Gastroesophageal sphincter (tissue), 4 donors: Measurements from ENCODE around the gene SIRPA. TPM values are rescaled to one million over a fixed set of nuclear protein-coding genes. Genes with fewer than 3 reads are reported as not detected.

ENCODE experiments used
- ATAC-seq: fragments of 150-250 bp; one replicate; pipeline ENCODE4 v1.9.1; 2016; ENCODE audit warnings: mild to moderate bottlenecking, moderate library complexity
- H3K27ac ChIP-seq, 4 donors: fragments of 200-600 bp; sonication (generic) in 3 of 4; 1 replicate in 3 of 4; 2 replicates in 1 of 4; pipeline ENCODE4 v1.5.1; 2016 to 2019
- H3K27me3 ChIP-seq: fragments of 200-600 bp; sonication (generic); one replicate; pipeline ENCODE4 v1.5.1; 2019
- H3K36me3 ChIP-seq, 2 donors: fragments of 200-600 bp; sonication (generic); one replicate each; pipeline ENCODE4 v1.5.1; 2019; ENCODE audit warnings: control low read depth in 1 of 2
- H3K4me1 ChIP-seq, 3 donors: fragments of 200-600 bp; sonication (generic); 1 replicate in 2 of 3; 2 replicates in 1 of 3; pipeline ENCODE4 v1.5.1; 2016 to 2019; ENCODE audit warnings: control low read depth in 2 of 3
- H3K4me3 ChIP-seq, 2 donors: fragments of 200-600 bp; sonication (generic); one replicate each; pipeline ENCODE4 v1.5.1; 2019; ENCODE audit warnings: mild to moderate bottlenecking in 1 of 2, moderate library complexity in 1 of 2
- H3K9me3 ChIP-seq, 3 donors: fragments of 200-600 bp; sonication (generic); one replicate each; pipeline ENCODE4 v1.5.1; 2017 to 2019; ENCODE audit warnings: control low read depth in 2 of 3
- EP300 ChIP-seq: sonication (generic); formaldehyde crosslinking; IDR thresholded peaks from one replicate; pipeline ENCODE4 v1.6.1; 2017; ENCODE audit warnings: antibody characterized with exemption, mild to moderate bottlenecking
- POLR2A ChIP-seq, 2 donors: fragments of 450-650 bp; IDR thresholded peaks; one replicate each; pipeline ENCODE4 v1.6.1; 2017; ENCODE audit warnings: antibody characterized with exemption in 2 of 2, mild to moderate bottlenecking in 2 of 2, moderate library complexity in 1 of 2
- POLR2AphosphoS5 ChIP-seq: sonication (generic); formaldehyde crosslinking; IDR thresholded peaks from one replicate; pipeline ENCODE4 v1.6.1; 2017; ENCODE audit warnings: antibody characterized with exemption
- WGBS, 2 donors: methylation state at CpG; one replicate each; pipeline ENCODE4 v1.1.5; 2018; ENCODE audit warnings: low coverage in 1 of 2; 5-methylcytosine and 5-hydroxymethylcytosine counted together
- total RNA-seq, 4 donors: library from RNA; depleted of rRNA; stranded (reverse); fragments of >200 nt; gene quantifications; one replicate each; pipeline ENCODE4 v1.1.0, GENCODE V29; 2016
- TF ChIP-seq, protein P1 (sequence below), 4 experiments: fragments of 200-600 bp in 2 of 4; fragments of 450-650 bp in 2 of 4; sonication (generic) in 1 of 4; IDR thresholded peaks; one replicate each; pipeline ENCODE4 v1.5.1; 2017 to 2019; ENCODE audit warnings: antibody characterized with exemption in 4 of 4, mild to moderate bottlenecking in 2 of 4, moderate library complexity in 2 of 4

SIRPA gene
- total RNA-seq, 4 donors from 2014 or later: 11.7 to 31.7 (median 27.4) TPM

GRCh38 chr20:1964659-1965405 is 69.6 kb downstream of the SIRPA start:
- peaks cover 55% of the 10 kb centered on the region for H3K27me3 ChIP-seq

GRCh38 chr20:1965520-1966351 is 70.5 kb downstream of the SIRPA start:
- H3K36me3 ChIP-seq: no peaks in the 10 kb centered on the region
- no peak overlapping the region for H3K4me3 ChIP-seq
- TF ChIP-seq POLR2A (IDR thresholded peaks at IDR 0.05): no peak
- no peak for TF ChIP-seq EP300
- no peak for TF ChIP-seq POLR2AphosphoS5
- TF ChIP-seq, protein P1, sequence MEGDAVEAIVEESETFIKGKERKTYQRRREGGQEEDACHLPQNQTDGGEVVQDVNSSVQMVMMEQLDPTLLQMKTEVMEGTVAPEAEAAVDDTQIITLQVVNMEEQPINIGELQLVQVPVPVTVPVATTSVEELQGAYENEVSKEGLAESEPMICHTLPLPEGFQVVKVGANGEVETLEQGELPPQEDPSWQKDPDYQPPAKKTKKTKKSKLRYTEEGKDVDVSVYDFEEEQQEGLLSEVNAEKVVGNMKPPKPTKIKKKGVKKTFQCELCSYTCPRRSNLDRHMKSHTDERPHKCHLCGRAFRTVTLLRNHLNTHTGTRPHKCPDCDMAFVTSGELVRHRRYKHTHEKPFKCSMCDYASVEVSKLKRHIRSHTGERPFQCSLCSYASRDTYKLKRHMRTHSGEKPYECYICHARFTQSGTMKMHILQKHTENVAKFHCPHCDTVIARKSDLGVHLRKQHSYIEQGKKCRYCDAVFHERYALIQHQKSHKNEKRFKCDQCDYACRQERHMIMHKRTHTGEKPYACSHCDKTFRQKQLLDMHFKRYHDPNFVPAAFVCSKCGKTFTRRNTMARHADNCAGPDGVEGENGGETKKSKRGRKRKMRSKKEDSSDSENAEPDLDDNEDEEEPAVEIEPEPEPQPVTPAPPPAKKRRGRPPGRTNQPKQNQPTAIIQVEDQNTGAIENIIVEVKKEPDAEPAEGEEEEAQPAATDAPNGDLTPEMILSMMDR (IDR thresholded peaks at IDR 0.05): peak; percentile 86 to 98 (median 93)
- H3K27ac ChIP-seq: no peak overlapping the region
- peak; percentile 71 for ATAC-seq
- 1% methylated on average over 18 to 22 of the region's 28 CpGs for WGBS, 2 donors
- no peaks in the 10 kb centered on the region for H3K9me3 ChIP-seq
- peaks cover 0 to 11% (median 0%) of the 10 kb centered on the region in 3 donors for H3K4me1 ChIP-seq
- peaks cover 59% of the 10 kb centered on the region for H3K27me3 ChIP-seq

More at GRCh38 chr20:1964659-1965405, 69.6 kb downstream of the SIRPA start:
- Histone ChIP-seq H3K4me3 (no peak overlapping the region), H3K36me3 (no peaks in the 10 kb centered on the region), H3K9me3 (no peaks in the 10 kb centered on the region), H3K4me1 (peaks cover 0 to 11% (median 0%) of the 10 kb centered on the region in 3 donors), H3K27ac (no peak overlapping the region)
- TF ChIP-seq POLR2AphosphoS5: no peak
- TF ChIP-seq EP300: no peak
- TF ChIP-seq, protein P1 (IDR thresholded peaks at IDR 0.05): no peak
- TF ChIP-seq POLR2A (IDR thresholded peaks at IDR 0.05): no peak
- ATAC-seq: no peak
- 33 to 41% methylated on average over 13 to 14 of the region's 14 CpGs for WGBS, 2 donors

DNA sequence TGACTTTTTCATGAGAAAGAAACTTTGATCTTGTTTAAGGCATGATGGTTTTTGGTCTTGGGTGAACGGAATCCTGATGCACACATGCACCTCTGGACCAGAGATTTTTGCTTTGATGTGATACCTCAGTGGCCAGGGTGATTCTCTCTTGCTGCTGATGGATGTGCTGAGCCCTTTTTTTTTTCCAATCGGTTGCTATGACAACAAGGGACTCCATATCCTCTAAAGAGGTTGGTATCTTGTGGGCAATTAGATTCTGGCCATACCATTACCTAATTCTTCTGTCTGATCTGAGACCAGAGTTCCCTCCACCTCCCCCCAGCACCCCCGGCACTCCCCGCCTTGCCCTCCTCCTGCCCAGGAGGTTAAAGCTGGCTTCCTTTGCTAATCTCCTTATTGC is 73.8 kb downstream of the SIRPA start:
- H3K4me3 ChIP-seq: no peak overlapping the region
- H3K9me3 ChIP-seq: no peaks in the 10 kb centered on the region
- peaks cover 58% of the 10 kb centered on the region for H3K27me3 ChIP-seq
- peaks cover 0 to 11% (median 0%) of the 10 kb centered on the region in 3 donors for H3K4me1 ChIP-seq
- no peak overlapping the region for H3K27ac ChIP-seq
- no peak for TF ChIP-seq EP300
- TF ChIP-seq, protein P1 (IDR thresholded peaks at IDR 0.05): no peak
- no peak for TF ChIP-seq POLR2A (IDR thresholded peaks at IDR 0.05)
- no peak for TF ChIP-seq POLR2AphosphoS5
- H3K36me3 ChIP-seq: no peaks in the 10 kb centered on the region
- WGBS, 2 donors: 38 to 56% methylated on average over 1 to 2 of the region's 4 CpGs
- ATAC-seq: no peak

GRCh38 chr20:1971893-1972586 is 76.8 kb downstream of the SIRPA start:
- TF ChIP-seq, protein P1 (IDR thresholded peaks at IDR 0.05): no peak
- TF ChIP-seq EP300 (no peak), POLR2AphosphoS5 (no peak), POLR2A (IDR thresholded peaks at IDR 0.05) (no peak)

More at GRCh38 chr20:1971893-1972586, 76.8 kb downstream of the SIRPA start:
- Histone ChIP-seq H3K36me3 (no peaks in the 10 kb centered on the region), H3K27ac (no peak overlapping the region), H3K9me3 (no peaks in the 10 kb centered on the region), H3K4me3 (no peak overlapping the region), H3K27me3 (peaks cover 56% of the 10 kb centered on the region), H3K4me1 (no peaks in the 10 kb centered on the region)
- ATAC-seq: no peak
- WGBS, 2 donors: 64 to 75% methylated on average over 2 to 5 of the region's 5 CpGs
